NCI-H460 (cell line): ENCODE measurements around the gene SMU1. TPM values are rescaled to one million over a fixed set of nuclear protein-coding genes. Genes with fewer than 3 reads are reported as not detected.

Experiments
- DNase-seq: peaks from one replicate; pipeline ENCODE4 v3.0.0-alpha.2; 2016; ENCODE audit warnings: low read depth; ENCODE audit errors: extremely low read depth
- total RNA-seq: library from RNA; depleted of rRNA; stranded (reverse); fragments of >200 nt; shearing (Covaris generic); gene quantifications from 2 replicates; pipeline ENCODE4 v1.2.3, GENCODE V29; 2014

SMU1 gene
- total RNA-seq, 1 experiment from 2014 or later: 20.2 TPM

GRCh38 chr9:33049680-33050361, 26.7 kb downstream of the SMU1 start:
- no peak for DNase-seq

GRCh38 chr9:33048054-33048465, 28.4 kb downstream of the SMU1 start:
- no peak for DNase-seq

DNA sequence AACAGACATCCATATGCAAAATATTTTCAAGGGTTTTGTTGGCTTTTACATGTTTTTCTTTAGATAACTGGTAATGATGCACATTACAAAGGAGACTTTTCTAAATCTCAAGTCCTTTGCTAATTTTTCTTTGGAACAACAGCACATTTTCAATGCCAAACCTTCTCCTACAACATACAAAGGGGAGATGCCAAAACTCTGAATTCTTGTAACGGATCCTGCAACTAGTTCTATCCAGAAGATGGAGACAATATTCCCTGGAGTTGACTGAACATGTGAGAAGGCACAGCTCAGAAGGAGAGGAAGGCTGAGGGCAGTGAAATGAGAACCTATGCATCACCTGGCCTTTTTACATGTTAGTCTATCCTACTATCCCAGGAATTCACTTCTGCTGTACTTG, 30.4 kb downstream of the SMU1 start:
- DNase-seq: no peak

DNA sequence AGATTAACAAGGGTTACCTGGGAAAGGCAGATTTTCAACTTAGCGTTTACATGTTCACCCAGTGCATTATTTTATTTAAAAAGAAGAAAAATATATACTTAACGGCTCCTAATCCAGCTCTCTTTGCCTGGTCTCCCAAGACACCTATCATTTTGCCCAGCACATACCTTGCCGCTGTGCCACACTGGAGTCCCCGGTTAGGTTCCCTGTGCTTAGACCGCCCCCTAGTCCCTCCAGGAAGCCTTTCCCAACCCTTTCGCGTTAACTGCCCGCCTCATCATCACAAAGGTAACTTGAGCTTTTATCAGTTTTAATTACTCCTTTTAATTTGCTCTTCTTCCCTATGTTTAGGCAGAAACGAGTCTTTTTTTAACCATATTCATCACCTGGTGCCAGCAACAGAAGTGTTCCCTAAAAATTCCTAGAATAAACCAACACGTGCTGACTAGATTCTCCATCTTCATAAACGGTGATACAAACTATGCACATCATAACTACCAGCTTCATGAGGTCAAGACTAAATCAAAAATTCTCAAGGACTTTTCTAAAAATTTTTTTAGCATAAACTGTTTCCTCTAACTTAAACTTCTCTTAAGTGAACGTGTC, 31.7 kb downstream of the SMU1 start:
- DNase-seq: peak; percentile 33

DNA sequence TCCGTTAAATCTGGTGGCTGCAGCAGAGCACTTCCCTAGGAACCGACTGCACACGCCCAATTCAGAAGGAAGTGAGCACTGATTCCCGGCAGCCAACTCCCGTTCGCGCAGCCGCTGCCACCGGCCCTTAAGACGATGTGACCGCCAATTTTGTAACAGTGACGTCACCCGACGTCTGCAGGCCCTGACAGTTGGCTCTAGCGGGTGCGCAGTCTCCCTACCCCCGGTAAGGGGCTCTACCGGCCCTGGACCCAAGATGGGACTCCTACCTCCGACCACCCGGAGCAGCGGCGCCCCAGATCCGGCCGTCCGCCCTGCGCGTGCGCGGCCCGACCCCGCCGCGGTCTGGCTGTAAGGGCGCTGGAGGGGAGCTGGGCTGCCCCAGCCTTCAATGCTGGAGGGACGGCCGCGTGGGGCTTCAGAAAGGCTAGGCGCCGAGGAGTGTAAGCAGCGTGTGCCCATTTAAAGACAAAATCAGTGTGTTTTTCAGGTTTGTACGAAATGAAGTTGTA, 32.3 kb downstream of the SMU1 start:
- peak; percentile 64 for DNase-seq

DNA sequence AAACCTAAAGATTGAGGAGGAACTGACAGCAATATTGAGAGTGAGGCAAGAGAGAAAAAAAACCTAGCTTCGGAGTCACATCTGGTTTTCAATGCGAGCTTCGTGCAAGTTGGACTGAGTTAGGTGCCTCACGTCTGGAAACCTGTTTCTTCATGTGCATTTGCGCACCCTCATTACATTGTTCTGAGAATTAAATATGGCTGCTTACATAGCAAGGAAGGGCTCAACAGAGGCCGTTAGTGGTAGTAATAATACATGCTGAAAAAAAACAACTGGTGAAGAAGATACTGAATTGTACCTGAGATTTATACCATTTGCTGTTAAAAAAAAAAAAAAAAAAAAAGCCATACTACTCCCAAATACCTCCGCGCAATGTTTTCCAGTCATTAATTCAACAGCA, 32.8 kb downstream of the SMU1 start:
- no peak for DNase-seq

- DNase-seq: no peak
Measured at GRCh38 chr9:33042473-33042872, 34.0 kb downstream of the SMU1 start.

- no peak for DNase-seq
Measured at GRCh38 chr9:33041432-33042188, 34.9 kb downstream of the SMU1 start.

DNA sequence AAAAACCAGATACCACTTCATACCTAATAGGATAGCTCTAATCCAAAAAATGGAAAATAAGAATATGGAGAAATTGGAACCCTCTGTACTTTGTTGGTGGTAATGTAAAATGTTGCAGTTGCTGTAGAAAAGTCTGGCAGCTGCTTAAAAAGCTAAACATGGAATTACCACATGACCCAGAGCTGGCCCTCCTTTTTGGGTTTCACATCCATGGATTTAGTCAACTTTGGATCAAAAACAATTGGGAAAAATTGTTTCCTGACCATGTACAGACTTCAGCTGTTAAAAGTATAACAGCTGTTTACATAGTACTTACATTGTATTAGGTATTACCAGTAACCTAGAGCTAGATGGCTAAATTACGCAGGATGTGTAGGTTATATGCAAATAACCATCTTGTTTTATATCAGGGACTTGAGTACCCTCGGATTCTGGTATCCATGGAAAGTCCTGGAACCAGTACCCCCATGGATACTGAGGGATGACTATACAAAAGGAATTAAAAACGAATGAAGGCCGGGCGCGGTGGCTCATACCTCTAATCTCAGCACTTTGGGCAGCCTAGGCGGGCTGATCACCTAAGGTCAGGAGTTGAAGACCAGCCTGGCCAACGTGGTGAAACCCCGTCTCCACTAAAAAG, 35.6 kb downstream of the SMU1 start:
- no peak for DNase-seq

- DNase-seq: no peak
Measured at GRCh38 chr9:33032865-33033264, 43.6 kb downstream of the SMU1 start.

DNA sequence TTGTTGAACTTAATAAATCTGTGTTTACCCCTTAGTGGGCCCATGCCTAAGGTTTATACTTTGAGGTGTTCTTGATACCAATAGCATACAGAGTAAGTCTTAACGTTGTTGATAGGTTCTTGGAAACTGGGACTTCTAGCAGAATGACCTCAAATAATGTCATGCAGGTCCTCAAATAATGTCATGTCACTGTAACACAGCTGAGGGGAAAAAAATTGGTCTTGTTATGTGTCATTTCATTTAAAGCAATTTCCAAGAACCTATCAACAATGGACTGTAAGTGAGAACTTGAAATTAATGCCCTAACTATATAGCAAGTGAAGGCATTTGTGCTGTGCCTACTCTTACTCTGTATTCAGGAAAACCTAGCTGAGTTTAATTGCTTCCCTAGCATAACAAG, 44.2 kb downstream of the SMU1 start:
- no peak for DNase-seq

DNA sequence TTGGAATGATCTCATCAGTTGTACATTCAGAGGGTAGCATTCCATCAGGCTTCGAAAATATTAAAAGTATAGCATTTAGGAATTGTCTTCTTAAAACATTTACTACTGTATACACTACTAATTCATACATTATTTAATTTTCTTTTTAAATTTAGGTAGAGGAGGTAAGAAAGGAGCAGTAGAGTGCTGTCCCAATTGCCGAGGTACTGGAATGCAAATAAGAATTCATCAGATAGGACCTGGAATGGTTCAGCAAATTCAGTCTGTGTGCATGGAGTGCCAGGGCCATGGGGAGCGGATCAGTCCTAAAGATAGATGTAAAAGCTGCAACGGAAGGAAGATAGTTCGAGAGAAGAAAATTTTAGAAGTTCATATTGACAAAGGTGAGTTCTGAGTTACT, 46.2 kb downstream of the SMU1 start:
- DNase-seq: no peak

- DNase-seq: no peak
Measured at GRCh38 chr9:33029231-33029786, 47.2 kb downstream of the SMU1 start.

GRCh38 chr9:33025572-33026342, 50.7 kb downstream of the SMU1 start:
- DNase-seq: no peak

GRCh38 chr9:33024966-33025571, 51.4 kb downstream of the SMU1 start, which contains the start of gene DNAJA1:
Gene DNAJA1, plus strand, starts transcription at chr9:33025273. Its CDS starts 1,212 bp downstream, at chr9:33026485.
- DNase-seq: peak; percentile 84

DNA sequence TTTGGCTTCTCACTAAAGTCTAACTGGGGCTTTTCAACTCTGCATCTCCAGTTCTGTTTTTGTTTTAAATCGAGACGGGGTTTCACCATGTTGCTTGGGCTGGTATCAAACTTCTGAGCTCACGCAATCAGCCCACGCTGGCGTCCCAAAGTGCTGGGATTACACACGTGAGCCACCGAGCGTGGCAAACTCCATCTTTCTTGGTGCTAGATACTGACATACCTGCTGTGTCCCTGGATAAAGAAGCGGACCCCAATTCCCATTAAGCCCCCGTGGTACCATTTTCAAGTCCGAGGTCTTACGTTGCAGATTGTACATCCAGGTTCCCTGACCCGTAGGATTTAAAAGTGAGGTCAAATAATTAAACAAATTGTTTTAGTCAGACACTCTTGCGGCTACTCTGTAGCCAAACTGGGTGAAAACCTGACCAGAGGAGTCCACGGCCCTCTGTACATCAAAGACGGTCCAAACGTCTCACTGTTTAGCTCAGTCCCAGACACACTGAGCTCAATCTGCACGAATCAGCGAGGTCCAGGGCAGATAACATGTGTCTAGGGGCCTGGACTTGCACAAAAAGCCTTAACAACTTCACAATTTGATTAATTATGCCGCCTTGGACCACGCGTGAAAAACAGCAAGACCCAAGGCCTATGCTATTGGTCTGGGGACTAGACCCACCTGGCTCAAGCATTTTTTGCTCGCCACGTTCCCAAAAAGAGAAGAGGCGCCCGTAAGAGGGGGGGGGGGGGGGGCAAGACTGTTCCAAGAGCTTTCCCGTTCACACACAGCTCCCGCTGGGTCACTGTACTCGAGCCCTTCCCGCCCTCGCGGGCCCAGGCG, 52.1 kb downstream of the SMU1 start:
- DNase-seq: no peak

DNA sequence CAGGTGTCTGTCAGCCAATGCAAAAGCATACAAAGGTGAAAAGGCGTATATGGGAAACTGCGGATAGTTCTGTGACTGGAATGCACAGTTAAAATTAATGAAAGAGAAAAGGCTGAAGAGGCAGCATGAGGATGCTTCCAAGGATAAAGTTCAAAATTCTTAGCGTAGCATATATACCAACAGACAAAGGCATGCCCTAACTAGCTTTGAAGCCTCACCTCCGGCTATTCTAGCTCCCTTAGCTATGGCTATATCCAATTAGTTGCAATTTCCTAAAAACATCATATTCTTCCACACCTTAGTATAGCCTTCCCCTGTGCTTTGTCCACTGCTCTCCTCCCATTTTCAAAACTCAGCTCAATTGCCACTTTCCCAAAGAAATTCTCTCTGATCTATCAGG, 52.8 kb downstream of the SMU1 start:
- no peak for DNase-seq

- DNase-seq: no peak
Measured at GRCh38 chr9:33022755-33023154, 53.7 kb downstream of the SMU1 start.

- DNase-seq: no peak
Measured at GRCh38 chr9:33022303-33022702, 54.2 kb downstream of the SMU1 start.
